PFSK-1 (cell line): ENCODE data around the gene GPC3.

Source experiments
- FOXP2 ChIP-seq: optimal IDR thresholded peaks from 2 replicates; pipeline ENCODE3; 2011; ENCODE audit warnings: borderline replicate concordance, control low read depth, inconsistent platforms; ENCODE audit not compliant: insufficient read depth; ENCODE audit errors: extremely low read length, extremely low read depth
- POLR2AphosphoS5 ChIP-seq: IDR thresholded peaks from 2 replicates; pipeline ENCODE4 v1.6.1; 2012; ENCODE audit warnings: low read depth, mild to moderate bottlenecking, control low read depth, low read length, moderate library complexity
- SIN3A ChIP-seq: IDR thresholded peaks from 2 replicates; pipeline ENCODE4 v1.6.1; 2012; ENCODE audit warnings: mild to moderate bottlenecking, low read length, moderate library complexity, borderline replicate concordance; ENCODE audit not compliant: insufficient read depth
- TAF1 ChIP-seq: IDR thresholded peaks from 2 replicates; pipeline ENCODE4 v1.6.1; 2012; ENCODE audit warnings: low read length, control low read depth, borderline replicate concordance; ENCODE audit not compliant: insufficient read depth
- TF ChIP-seq, protein P1 (sequence below), 2 experiments: IDR thresholded peaks; 2 replicates each; pipeline versions ENCODE4 v1.6.1 to v1.8.0; 2011 to 2012; ENCODE audit warnings: low read depth in 2 of 2, low read length in 2 of 2, control low read depth in 1 of 2, inconsistent platforms in 1 of 2, mild to moderate bottlenecking in 1 of 2, moderate library complexity in 1 of 2; ENCODE audit not compliant: insufficient read depth in 1 of 2

Gene GPC3

GRCh38 chrX:133923548-133923947 is 61.8 kb downstream of the GPC3 start:
- TF ChIP-seq POLR2AphosphoS5: no peak
- TF ChIP-seq SIN3A: no peak
- TF ChIP-seq, protein P1, sequence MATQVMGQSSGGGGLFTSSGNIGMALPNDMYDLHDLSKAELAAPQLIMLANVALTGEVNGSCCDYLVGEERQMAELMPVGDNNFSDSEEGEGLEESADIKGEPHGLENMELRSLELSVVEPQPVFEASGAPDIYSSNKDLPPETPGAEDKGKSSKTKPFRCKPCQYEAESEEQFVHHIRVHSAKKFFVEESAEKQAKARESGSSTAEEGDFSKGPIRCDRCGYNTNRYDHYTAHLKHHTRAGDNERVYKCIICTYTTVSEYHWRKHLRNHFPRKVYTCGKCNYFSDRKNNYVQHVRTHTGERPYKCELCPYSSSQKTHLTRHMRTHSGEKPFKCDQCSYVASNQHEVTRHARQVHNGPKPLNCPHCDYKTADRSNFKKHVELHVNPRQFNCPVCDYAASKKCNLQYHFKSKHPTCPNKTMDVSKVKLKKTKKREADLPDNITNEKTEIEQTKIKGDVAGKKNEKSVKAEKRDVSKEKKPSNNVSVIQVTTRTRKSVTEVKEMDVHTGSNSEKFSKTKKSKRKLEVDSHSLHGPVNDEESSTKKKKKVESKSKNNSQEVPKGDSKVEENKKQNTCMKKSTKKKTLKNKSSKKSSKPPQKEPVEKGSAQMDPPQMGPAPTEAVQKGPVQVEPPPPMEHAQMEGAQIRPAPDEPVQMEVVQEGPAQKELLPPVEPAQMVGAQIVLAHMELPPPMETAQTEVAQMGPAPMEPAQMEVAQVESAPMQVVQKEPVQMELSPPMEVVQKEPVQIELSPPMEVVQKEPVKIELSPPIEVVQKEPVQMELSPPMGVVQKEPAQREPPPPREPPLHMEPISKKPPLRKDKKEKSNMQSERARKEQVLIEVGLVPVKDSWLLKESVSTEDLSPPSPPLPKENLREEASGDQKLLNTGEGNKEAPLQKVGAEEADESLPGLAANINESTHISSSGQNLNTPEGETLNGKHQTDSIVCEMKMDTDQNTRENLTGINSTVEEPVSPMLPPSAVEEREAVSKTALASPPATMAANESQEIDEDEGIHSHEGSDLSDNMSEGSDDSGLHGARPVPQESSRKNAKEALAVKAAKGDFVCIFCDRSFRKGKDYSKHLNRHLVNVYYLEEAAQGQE (IDR thresholded peaks at IDR 0.05; ENCODE audit: insufficient read depth in 1 of 2, low read depth in 2 of 2, low read length in 2 of 2): no peak
- no peak for TF ChIP-seq FOXP2
- TF ChIP-seq TAF1: no peak

- no peak for TF ChIP-seq POLR2AphosphoS5
- no peak for TF ChIP-seq TAF1
- no peak for TF ChIP-seq SIN3A
- no peak for TF ChIP-seq FOXP2
- TF ChIP-seq, protein P1 (IDR thresholded peaks at IDR 0.05; ENCODE audit: insufficient read depth in 1 of 2, low read depth in 2 of 2, low read length in 2 of 2): no peak
Observed at GRCh38 chrX:133923113-133923512, 62.3 kb downstream of the GPC3 start.

- TF ChIP-seq SIN3A (no peak), TAF1 (no peak), FOXP2 (no peak), POLR2AphosphoS5 (no peak)
- TF ChIP-seq, protein P1 (IDR thresholded peaks at IDR 0.05; ENCODE audit: insufficient read depth in 1 of 2, low read depth in 2 of 2, low read length in 2 of 2): no peak
Observed at GRCh38 chrX:133922390-133922771, 63.0 kb downstream of the GPC3 start.

- no peak for TF ChIP-seq TAF1
- TF ChIP-seq, protein P1 (IDR thresholded peaks at IDR 0.05; ENCODE audit: insufficient read depth in 1 of 2, low read depth in 2 of 2, low read length in 2 of 2): no peak
- no peak for TF ChIP-seq FOXP2
- TF ChIP-seq POLR2AphosphoS5: no peak
- no peak for TF ChIP-seq SIN3A
Observed at GRCh38 chrX:133921764-133922389, 63.5 kb downstream of the GPC3 start.
